ENCODE measurements around the gene NEXN.

NEXN gene

GRCh38 chr1:77847621-77848080, 40.8 kb upstream of the NEXN start:
- no peak overlapping the region for H3K9ac ChIP-seq (ENCODE audit: low read length)
- TF ChIP-seq CTCF (IDR thresholded peaks at IDR 0.05; ENCODE audit: low read depth, low read length): no peak
- no peak for TF ChIP-seq EZH2phosphoT487 (IDR thresholded peaks at IDR 0.05; ENCODE audit: low read depth)
- H3K27me3 ChIP-seq (ENCODE audit: low read depth, low read length): no peaks in the 10 kb centered on the region
- H3K9me3 ChIP-seq (ENCODE audit: insufficient read depth, low read length): no peaks in the 10 kb centered on the region
- H3K36me3 ChIP-seq (replicated peaks; ENCODE audit: low read depth, low read length): no peaks in the 10 kb centered on the region
- H4K20me1 ChIP-seq (ENCODE audit: insufficient read depth, low read length): no peaks in the 10 kb centered on the region
- H2AFZ ChIP-seq (ENCODE audit: low read depth, low read length): no peak overlapping the region
- no peaks in the 10 kb centered on the region for H3K4me1 ChIP-seq (ENCODE audit: low read length)
- H3K27ac ChIP-seq (ENCODE audit: low read length): no peak overlapping the region
- no peak overlapping the region for H3K4me3 ChIP-seq (ENCODE audit: low read length)
- H3K4me2 ChIP-seq (ENCODE audit: low read length): no peak overlapping the region
- H3K79me2 ChIP-seq (ENCODE audit: low read length): no peaks in the 10 kb centered on the region

GRCh38 chr1:77850082-77850481, 38.3 kb upstream of the NEXN start:
- Histone ChIP-seq H3K9me3 (ENCODE audit: insufficient read depth, low read length) (no peaks in the 10 kb centered on the region), H3K4me2 (ENCODE audit: low read length) (no peak overlapping the region), H2AFZ (ENCODE audit: low read depth, low read length) (no peak overlapping the region), H3K4me1 (ENCODE audit: low read length) (no peaks in the 10 kb centered on the region), H4K20me1 (ENCODE audit: insufficient read depth, low read length) (no peaks in the 10 kb centered on the region), H3K4me3 (ENCODE audit: low read length) (no peak overlapping the region), H3K27me3 (ENCODE audit: low read depth, low read length) (no peaks in the 10 kb centered on the region), H3K27ac (ENCODE audit: low read length) (no peak overlapping the region), H3K9ac (ENCODE audit: low read length) (no peak overlapping the region), H3K36me3 (replicated peaks; ENCODE audit: low read depth, low read length) (no peaks in the 10 kb centered on the region), H3K79me2 (ENCODE audit: low read length) (no peaks in the 10 kb centered on the region)
- TF ChIP-seq EZH2phosphoT487 (IDR thresholded peaks at IDR 0.05; ENCODE audit: low read depth) (no peak), CTCF (IDR thresholded peaks at IDR 0.05; ENCODE audit: low read depth, low read length) (no peak)

GRCh38 chr1:77857552-77857951, 30.9 kb upstream of the NEXN start:
- Histone ChIP-seq H3K9ac (ENCODE audit: low read length) (no peak overlapping the region), H3K9me3 (ENCODE audit: insufficient read depth, low read length) (no peaks in the 10 kb centered on the region), H4K20me1 (ENCODE audit: insufficient read depth, low read length) (no peaks in the 10 kb centered on the region), H3K4me2 (ENCODE audit: low read length) (no peak overlapping the region), H3K4me1 (ENCODE audit: low read length) (no peaks in the 10 kb centered on the region), H3K79me2 (ENCODE audit: low read length) (no peaks in the 10 kb centered on the region), H3K27ac (ENCODE audit: low read length) (no peak overlapping the region), H3K27me3 (ENCODE audit: low read depth, low read length) (no peaks in the 10 kb centered on the region), H2AFZ (ENCODE audit: low read depth, low read length) (no peak overlapping the region), H3K4me3 (ENCODE audit: low read length) (no peak overlapping the region), H3K36me3 (replicated peaks; ENCODE audit: low read depth, low read length) (no peaks in the 10 kb centered on the region)
- TF ChIP-seq CTCF (IDR thresholded peaks at IDR 0.05; ENCODE audit: low read depth, low read length) (no peak), EZH2phosphoT487 (IDR thresholded peaks at IDR 0.05; ENCODE audit: low read depth) (no peak)

DNA sequence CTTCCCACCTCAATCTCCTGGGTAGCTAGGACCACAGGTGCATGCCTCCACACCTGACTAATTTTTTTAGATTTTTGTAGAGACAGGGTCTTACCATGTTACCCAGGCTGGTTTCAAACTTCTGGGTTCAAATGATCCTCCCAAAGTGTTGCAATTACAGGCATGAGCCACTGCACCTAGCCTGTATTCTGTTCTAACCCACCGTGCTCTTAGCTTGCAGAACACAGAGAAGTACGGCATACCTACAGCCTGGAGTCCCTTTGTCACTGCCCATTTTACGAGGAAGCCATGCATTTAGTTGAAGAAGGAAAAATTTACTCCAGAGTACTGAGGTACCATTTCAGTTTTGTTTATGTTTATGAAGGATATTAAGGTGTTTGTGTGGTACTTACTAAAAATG, 29.7 kb upstream of the NEXN start:
- Histone ChIP-seq H3K36me3 (replicated peaks; ENCODE audit: low read depth, low read length) (no peaks in the 10 kb centered on the region), H3K27ac (ENCODE audit: low read length) (no peak overlapping the region), H3K4me3 (ENCODE audit: low read length) (no peak overlapping the region), H4K20me1 (ENCODE audit: insufficient read depth, low read length) (no peaks in the 10 kb centered on the region), H3K9me3 (ENCODE audit: insufficient read depth, low read length) (no peaks in the 10 kb centered on the region), H3K9ac (ENCODE audit: low read length) (no peak overlapping the region), H3K4me2 (ENCODE audit: low read length) (no peak overlapping the region), H3K4me1 (ENCODE audit: low read length) (no peaks in the 10 kb centered on the region), H2AFZ (ENCODE audit: low read depth, low read length) (no peak overlapping the region), H3K27me3 (ENCODE audit: low read depth, low read length) (no peaks in the 10 kb centered on the region), H3K79me2 (ENCODE audit: low read length) (no peaks in the 10 kb centered on the region)
- TF ChIP-seq EZH2phosphoT487 (IDR thresholded peaks at IDR 0.05; ENCODE audit: low read depth) (no peak), CTCF (IDR thresholded peaks at IDR 0.05; ENCODE audit: low read depth, low read length) (no peak)
